Breast epithelium (tissue), 4 donors: ENCODE data around the gene HOXD9. TPM values are rescaled to one million over a fixed set of nuclear protein-coding genes. Genes with fewer than 3 reads are reported as not detected.

Source experiments
- DNase-seq, 2 donors: peaks; one replicate each; pipeline ENCODE4 v3.0.0-alpha.2; 2019; ENCODE audit warnings: low spot score in 2 of 2
- H3K27ac ChIP-seq, 2 donors: fragments of 200-600 bp; sonication (generic) in 1 of 2; one replicate each; pipeline ENCODE4 v1.5.1; 2016 to 2019; ENCODE audit warnings: mild to moderate bottlenecking in 1 of 2
- H3K27me3 ChIP-seq, 2 donors: fragments of 200-600 bp; sonication (generic) in 1 of 2; one replicate each; pipeline versions ENCODE4 v1.5.1 to v1.6.0; 2017 to 2019; ENCODE audit warnings: control low read depth in 1 of 2, mild to moderate bottlenecking in 1 of 2
- H3K36me3 ChIP-seq: fragments of 200-600 bp; one replicate; pipeline ENCODE4 v1.5.1; 2019
- H3K4me1 ChIP-seq, 2 donors: fragments of 200-600 bp; sonication (generic); one replicate each; pipeline ENCODE4 v1.5.1; 2016 to 2019; ENCODE audit warnings: control low read depth in 1 of 2
- H3K4me3 ChIP-seq, 3 donors: fragments of 200-600 bp; sonication (generic); 1 replicate in 2 of 3; 2 replicates in 1 of 3; pipeline ENCODE4 v1.5.1; 2016 to 2019; ENCODE audit warnings: mild to moderate bottlenecking in 3 of 3, moderate library complexity in 2 of 3
- H3K9me3 ChIP-seq, 2 donors: fragments of 200-600 bp; sonication (generic) in 1 of 2; one replicate each; pipeline ENCODE4 v1.5.1; 2016 to 2019; ENCODE audit warnings: control low read depth in 1 of 2
- POLR2A ChIP-seq: fragments of 450-650 bp; IDR thresholded peaks from one replicate; pipeline ENCODE4 v1.6.1; 2016; ENCODE audit warnings: antibody characterized with exemption, mild to moderate bottlenecking, moderate library complexity
- POLR2AphosphoS5 ChIP-seq, 3 donors: sonication (generic); formaldehyde crosslinking; IDR thresholded peaks; one replicate each; pipeline ENCODE4 v1.6.1; 2017; ENCODE audit warnings: antibody characterized with exemption in 3 of 3
- intact Hi-C: fragments of 100-400 bp; cut with DNase I; formaldehyde crosslinking; loops from one replicate; pipeline ENCODE4 v1.15.1; 2023; ENCODE audit warnings: low total_unique reads
- total RNA-seq, 3 donors: library from RNA; depleted of rRNA; stranded (reverse); fragments of >200 nt; gene quantifications; one replicate each; pipeline ENCODE4 v1.1.0, GENCODE V29; 2016
- TF ChIP-seq, protein P1 (sequence below), 3 donors: fragments of 450-650 bp; IDR thresholded peaks; one replicate each; pipeline ENCODE4 v1.5.1; 2016 to 2017; ENCODE audit warnings: antibody characterized with exemption in 3 of 3, mild to moderate bottlenecking in 3 of 3, moderate library complexity in 3 of 3

The HOXD9 gene
- total RNA-seq, 3 donors from 2014 or later, result 2.4 to 17.0 (median 2.8) TPM

GRCh38 chr2:176158855-176159662 lies 36.5 kb downstream of the HOXD9 start:
- DNase-seq, result no peak

DNA sequence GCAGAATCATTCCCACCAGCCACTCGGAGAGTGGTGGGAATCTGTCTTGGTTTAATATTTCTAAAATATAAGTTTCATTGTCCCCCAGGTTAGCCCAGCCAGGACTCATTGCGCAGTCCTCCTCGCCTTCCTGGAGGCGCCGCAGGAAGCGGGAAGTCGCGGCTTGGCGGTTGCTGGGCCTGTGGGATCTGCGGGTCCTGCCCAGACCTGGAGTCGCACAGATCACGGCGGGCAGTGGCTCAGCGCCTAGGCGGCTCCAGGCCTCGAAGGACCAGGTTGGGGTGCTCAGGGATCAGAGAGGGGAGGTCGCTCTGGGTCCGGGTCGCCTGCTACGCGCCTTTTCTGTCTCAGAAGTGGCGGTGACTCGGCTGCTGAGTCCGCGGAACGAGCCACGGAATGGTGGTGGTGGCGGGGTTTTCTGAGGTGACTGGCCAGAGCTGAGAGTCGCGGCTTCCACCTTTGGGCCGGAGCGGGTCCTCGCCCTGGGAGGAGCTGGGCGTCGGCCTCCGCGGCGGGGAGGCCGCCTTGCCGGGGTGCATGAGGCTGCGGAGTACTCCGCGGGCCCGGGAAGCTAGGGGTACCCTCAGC lies 37.2 kb downstream of the HOXD9 start:
- peaks cover 0 to 96% of the 10 kb centered on the region in 2 donors for H3K27me3 ChIP-seq
- DNase-seq, result no peak
- H3K4me3 ChIP-seq, result peak overlapping the region in 2 of 3 donors; percentile 5 to 44
- no peak for TF ChIP-seq POLR2A
- TF ChIP-seq, protein P1, sequence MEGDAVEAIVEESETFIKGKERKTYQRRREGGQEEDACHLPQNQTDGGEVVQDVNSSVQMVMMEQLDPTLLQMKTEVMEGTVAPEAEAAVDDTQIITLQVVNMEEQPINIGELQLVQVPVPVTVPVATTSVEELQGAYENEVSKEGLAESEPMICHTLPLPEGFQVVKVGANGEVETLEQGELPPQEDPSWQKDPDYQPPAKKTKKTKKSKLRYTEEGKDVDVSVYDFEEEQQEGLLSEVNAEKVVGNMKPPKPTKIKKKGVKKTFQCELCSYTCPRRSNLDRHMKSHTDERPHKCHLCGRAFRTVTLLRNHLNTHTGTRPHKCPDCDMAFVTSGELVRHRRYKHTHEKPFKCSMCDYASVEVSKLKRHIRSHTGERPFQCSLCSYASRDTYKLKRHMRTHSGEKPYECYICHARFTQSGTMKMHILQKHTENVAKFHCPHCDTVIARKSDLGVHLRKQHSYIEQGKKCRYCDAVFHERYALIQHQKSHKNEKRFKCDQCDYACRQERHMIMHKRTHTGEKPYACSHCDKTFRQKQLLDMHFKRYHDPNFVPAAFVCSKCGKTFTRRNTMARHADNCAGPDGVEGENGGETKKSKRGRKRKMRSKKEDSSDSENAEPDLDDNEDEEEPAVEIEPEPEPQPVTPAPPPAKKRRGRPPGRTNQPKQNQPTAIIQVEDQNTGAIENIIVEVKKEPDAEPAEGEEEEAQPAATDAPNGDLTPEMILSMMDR (IDR thresholded peaks at IDR 0.05), result no peak
- H3K9me3 ChIP-seq, result no peaks in the 10 kb centered on the region
- no peaks in the 10 kb centered on the region for H3K36me3 ChIP-seq
- no peaks in the 10 kb centered on the region for H3K4me1 ChIP-seq
- no peak overlapping the region for H3K27ac ChIP-seq
- intact Hi-C loops, result loop anchor here (10.0 kb wide), 2 partner anchors 295 to 385 kb away; no protein-coding TSS in a partner anchor

More at GRCh38 chr2:176158855-176159662, 36.5 kb downstream of the HOXD9 start:
- no peaks in the 10 kb centered on the region for H3K36me3 ChIP-seq
- H3K9me3 ChIP-seq, result no peaks in the 10 kb centered on the region
- intact Hi-C loops, result loop anchor here (10.0 kb wide), 1 partner anchor 386 kb away; no protein-coding TSS in a partner anchor
- H3K4me3 ChIP-seq, result peak overlapping the region in 1 of 3 donors; percentile 19
- no peak overlapping the region for H3K27ac ChIP-seq
- H3K4me1 ChIP-seq, result no peaks in the 10 kb centered on the region
- peaks cover 0 to 89% of the 10 kb centered on the region in 2 donors for H3K27me3 ChIP-seq
- TF ChIP-seq POLR2A, result no peak
- TF ChIP-seq, protein P1 (IDR thresholded peaks at IDR 0.05), result no peak
- TF ChIP-seq POLR2AphosphoS5 (IDR thresholded peaks at IDR 0.05), result no peak

DNA sequence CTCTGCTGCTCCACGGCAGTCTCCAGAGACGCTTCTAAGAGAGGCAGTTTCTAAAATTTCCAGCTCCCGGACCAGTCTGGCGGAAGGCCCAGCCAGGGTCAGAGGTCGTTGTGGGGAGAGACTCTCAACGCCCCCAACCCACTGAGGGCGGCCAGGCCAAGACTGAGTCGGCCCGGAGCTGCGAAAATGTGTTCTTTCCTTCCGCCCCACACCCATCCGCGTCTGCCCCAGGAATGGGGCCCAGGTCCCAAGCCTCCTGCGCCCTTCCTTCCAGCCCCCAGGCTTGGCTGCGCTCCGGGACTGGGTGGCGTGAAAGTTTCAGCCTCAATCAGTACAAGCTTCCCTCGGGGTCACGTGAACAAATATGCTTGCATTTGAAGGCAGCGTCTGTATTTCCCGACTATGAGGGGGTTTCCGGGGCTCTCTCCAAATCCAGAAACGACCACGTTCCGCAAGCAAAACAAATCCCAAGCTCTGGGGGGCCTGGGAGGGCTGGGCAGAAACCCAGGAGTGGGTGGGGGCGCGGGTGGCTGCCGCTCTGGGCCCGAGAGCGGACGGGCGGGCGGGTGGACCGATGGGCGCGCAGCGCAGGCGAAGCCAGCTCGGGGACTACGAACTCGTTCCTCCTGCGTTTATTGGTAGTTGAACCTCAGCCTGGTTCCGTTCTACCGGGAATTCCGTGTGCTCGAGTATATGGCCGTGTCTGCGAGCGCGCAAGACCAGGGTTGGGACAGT lies 37.9 kb downstream of the HOXD9 start:
- Histone ChIP-seq H3K4me1 (no peaks in the 10 kb centered on the region), H3K36me3 (no peaks in the 10 kb centered on the region), H3K27me3 (peaks cover 0 to 96% of the 10 kb centered on the region in 2 donors), H3K27ac (no peak overlapping the region), H3K9me3 (no peaks in the 10 kb centered on the region), H3K4me3 (peak overlapping the region in 2 of 3 donors; percentile 5 to 44)
- TF ChIP-seq, protein P1 (IDR thresholded peaks at IDR 0.05), result no peak
- TF ChIP-seq POLR2A, result no peak
- no peak for TF ChIP-seq POLR2AphosphoS5 (IDR thresholded peaks at IDR 0.05)
- no peak for DNase-seq
- intact Hi-C loops, result loop anchor here (10.0 kb wide), 1 partner anchor 294 kb away; no protein-coding TSS in a partner anchor

DNA sequence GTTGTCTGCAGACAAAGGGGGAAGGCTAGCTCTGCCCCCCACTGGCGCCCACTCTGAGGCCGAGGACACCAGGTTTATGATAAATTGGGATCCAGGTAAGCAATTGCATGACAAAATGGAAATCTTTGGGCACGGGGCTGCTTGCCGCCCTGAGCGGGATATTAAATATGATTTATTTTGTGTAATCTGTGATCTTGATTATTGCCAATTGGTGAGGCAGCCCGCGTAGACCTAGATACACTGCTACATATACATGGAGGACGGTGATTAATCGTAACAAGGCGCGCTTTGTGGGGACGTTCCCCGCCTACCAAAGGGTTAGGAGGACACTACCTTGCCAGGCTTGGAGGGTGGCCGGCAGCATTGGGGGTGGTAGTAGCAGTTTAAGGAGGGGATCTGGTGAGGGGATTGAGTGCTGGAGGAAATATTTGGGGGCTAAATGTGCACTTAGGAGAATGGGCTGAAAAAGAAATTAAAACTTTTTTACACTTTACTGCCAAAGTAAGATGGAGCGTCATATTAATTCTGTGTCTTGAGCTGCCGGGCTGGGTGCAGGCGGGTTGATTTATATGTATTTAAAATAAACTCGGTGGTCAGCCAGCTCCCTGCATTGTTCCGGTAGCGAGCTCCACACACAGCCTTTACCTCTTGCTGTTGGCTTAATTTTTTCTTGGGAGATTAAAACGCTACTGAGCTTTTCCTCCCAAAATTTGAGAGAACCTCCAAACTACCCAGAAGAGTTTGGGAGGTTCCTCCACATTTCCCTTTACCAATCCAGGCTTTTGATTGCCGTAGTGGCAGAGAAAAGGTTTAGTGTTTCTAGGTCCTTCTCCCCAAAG lies 38.7 kb downstream of the HOXD9 start:
- Histone ChIP-seq H3K27ac (no peak overlapping the region), H3K27me3 (peaks cover 0 to 96% of the 10 kb centered on the region in 2 donors), H3K4me1 (no peaks in the 10 kb centered on the region), H3K36me3 (no peaks in the 10 kb centered on the region), H3K4me3 (peak overlapping the region in 1 of 3 donors; percentile 44), H3K9me3 (no peaks in the 10 kb centered on the region)
- no peak for DNase-seq
- intact Hi-C loops, result loop anchor here (10.0 kb wide), 1 partner anchor 294 kb away; no protein-coding TSS in a partner anchor
- TF ChIP-seq, protein P1 (IDR thresholded peaks at IDR 0.05), result no peak
- TF ChIP-seq POLR2A (no peak), POLR2AphosphoS5 (IDR thresholded peaks at IDR 0.05) (no peak)
